Testis (tissue), 2 donors: ENCODE data around the gene FGF23.

Experiments used
- POLR2A ChIP-seq: fragments of 450-650 bp; IDR thresholded peaks from one replicate; pipeline ENCODE4 v1.6.1; 2017; ENCODE audit warnings: antibody characterized with exemption, mild to moderate bottlenecking, moderate library complexity
- TF ChIP-seq, protein P1 (sequence below), 3 experiments: fragments of 450-650 bp in 2 of 3; fragments of 200-600 bp in 1 of 3; sonication (generic) in 1 of 3; IDR thresholded peaks; one replicate each; pipeline ENCODE4 v1.5.1; 2016 to 2019; ENCODE audit warnings: antibody characterized with exemption in 3 of 3, mild to moderate bottlenecking in 2 of 3, moderate library complexity in 1 of 3

DNA sequence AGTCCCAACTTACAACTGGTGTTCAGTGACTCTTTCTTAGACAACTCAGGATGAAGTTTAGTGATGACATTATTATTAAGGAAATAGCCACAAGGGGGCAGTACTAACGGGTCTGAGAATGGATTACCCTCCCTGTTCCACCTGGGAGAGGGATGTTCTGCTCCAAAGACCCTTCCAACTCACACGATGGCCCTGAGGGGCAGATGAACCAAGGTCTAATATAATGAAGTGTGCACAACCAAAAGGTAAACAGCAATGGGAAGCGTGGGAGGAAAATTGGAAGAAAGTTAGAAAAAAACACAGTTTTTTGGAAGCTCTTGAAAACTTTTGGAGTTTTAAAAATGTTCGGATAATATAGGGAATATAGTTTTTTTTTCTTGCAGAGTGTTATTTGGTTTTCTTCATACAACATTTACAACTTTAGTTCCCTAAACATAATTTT, 42.1 kb upstream of the FGF23 start:
- TF ChIP-seq, protein P1, sequence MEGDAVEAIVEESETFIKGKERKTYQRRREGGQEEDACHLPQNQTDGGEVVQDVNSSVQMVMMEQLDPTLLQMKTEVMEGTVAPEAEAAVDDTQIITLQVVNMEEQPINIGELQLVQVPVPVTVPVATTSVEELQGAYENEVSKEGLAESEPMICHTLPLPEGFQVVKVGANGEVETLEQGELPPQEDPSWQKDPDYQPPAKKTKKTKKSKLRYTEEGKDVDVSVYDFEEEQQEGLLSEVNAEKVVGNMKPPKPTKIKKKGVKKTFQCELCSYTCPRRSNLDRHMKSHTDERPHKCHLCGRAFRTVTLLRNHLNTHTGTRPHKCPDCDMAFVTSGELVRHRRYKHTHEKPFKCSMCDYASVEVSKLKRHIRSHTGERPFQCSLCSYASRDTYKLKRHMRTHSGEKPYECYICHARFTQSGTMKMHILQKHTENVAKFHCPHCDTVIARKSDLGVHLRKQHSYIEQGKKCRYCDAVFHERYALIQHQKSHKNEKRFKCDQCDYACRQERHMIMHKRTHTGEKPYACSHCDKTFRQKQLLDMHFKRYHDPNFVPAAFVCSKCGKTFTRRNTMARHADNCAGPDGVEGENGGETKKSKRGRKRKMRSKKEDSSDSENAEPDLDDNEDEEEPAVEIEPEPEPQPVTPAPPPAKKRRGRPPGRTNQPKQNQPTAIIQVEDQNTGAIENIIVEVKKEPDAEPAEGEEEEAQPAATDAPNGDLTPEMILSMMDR (IDR thresholded peaks at IDR 0.05), result peak in 2 of 3 experiments; percentile 45 to 76
- TF ChIP-seq POLR2A, result no peak
